NK-92 (cell line): ENCODE measurements around the gene FUT7.

Source experiments
- DNase-seq: peaks from one replicate; lab custom pipeline; 2025; ENCODE audit not compliant: unreplicated experiment; lab: John Stamatoyannopoulos, UW

Gene FUT7

DNA sequence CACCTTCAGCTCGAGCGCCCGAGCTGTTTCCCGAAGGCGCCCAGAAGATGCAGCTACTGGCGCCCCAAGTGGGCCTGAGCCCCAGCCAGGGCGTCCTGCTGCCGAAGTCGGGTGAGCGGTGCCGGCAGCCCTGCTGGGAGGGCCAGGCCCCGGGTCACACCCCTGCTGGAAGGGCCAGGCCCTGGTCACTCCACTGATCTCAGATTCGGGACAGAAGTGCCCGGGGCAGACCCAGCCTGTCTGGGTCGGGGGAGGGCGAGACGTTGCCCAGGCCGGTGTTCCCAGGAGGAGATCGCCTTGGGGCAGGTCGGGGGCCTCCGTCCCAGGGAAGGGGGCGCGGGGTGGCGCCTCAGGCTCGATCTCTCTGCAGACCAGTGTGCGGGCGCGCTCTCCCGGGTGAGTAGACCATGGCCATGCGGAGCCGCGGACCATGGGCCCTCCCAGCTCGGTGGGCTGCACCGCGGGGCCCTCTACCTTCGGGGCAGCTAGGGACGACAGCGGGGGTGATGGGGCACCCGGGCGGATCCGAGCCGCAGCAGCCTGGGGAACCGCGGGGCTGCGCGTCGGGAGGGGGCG is 46.8 kb downstream of the FUT7 start:
- no peak for DNase-seq

DNA sequence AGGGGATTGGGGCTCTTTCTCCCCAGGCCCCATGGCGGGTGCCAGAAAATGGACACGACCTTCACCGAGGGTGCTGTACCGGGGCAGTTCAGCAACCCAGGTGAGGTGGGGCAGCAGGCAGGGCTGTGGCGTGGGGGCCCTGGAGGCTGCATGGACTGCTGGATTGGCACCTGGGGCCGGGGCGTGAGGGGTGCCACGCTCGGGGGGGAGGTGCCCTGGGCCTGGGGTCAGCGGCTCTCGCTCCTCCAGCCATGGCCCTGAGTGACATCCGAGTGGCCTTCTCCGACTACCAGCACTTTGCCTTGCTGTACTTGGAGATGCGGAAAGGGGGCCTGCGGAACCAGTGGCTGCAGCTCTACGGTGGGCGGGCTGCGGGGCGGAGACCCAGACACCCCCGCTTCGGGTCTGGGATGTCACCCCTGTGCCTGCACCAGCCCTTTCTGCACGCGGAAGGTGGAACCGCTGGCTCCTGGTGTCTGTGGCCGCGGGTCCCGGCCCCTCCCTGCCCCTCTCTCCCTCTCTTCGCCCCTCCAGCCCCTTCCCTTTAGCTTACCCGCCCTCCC is 47.3 kb downstream of the FUT7 start:
- DNase-seq, result no peak

DNA sequence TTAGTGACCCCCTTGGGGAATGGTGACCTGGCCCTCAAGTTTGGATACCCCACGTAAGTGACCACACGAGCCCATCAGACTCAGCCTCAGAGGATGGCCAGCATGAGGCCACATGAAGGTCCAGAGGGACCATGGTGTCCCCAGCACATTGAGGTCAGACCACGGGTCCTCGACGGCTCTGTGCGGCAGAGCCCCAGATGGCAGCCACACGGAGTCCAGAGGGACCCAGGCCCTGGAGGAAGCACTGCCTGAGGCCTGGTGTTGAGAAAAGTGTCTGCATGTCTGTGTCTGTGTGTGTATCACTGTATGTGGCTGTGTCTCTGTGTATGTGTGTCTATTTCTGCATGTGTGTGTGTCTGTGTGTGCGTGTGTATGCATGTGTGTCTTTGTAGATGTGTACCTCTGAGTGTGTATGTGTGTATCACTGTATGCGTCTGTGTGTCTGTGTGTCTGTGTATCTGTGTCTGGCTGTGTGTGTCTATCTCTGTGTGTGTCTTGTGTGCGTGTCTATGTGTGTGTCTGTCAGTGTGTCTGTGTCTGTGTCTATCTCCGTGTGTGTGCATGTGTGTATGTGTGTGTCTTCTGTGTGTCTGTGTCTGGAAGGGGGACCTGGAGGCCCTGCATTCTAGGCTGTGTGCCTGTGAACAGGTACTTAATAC is 48.1 kb downstream of the FUT7 start:
- DNase-seq, result no peak

DNA sequence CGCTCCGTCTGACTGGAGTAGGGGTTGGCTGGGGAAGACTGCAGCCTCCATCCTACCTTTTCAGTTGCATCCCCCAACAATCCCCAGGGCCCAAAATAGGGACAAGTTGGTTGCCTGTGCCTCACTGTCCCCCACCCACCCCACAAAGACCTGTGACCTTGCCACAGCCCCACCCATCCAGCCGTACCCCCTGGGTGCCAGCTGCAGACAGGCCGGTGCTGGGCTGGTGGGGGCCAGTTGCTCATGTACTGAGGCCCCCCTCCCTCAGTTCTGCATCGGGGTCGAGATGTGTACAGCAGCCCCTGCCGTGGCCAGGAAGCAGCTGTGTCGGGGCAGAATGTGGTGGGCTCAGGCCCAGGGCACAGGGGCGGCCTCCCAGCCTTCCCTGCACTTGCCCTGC is 48.7 kb downstream of the FUT7 start:
- DNase-seq, result no peak

DNA sequence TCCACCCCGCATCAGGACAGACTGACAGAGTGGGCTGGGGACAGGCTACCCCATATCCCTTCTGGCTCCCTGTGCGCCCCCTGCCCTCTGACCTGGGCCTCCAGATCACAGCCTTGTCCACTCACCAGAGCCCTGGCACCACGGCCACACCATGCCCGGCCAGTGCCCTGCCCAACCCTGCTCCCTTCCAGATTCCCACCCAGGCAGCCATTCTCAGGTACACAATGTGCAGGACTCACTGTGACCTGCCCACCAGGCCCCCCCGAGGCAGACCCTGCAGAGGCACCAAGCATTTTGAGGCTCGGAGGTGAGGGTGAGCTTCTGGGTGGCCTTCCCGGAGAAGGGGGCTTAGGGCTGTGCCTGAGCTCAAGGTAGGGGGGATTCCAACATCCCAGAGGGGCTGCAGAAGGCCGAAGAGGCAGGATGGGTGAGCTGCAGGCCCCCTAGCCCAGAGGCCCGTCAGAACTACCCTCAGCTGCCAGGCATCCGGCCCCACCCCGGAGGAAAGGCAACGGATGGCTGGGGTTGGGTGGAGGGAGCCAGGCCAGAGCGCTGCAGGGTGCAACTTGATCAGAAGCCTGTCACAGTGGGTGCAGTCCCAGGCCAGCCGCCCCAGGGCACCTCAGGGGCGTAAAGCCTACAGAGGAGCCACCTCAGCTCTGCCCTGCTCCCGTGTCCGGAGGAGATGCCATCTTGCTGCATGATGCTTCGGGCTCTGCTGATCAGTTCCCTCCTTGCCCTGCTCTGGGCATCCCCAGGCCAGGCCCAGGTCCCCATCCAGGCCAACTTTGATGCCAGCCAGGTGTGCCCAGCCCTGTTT is 49.4 kb downstream of the FUT7 start, which contains the start of gene LCNL1:
Gene LCNL1 (plus strand): TSS at position 762 of the 820 bp plus-strand sequence. CDS start 594 bp downstream, outside the sequence.
- DNase-seq, result no peak

DNA sequence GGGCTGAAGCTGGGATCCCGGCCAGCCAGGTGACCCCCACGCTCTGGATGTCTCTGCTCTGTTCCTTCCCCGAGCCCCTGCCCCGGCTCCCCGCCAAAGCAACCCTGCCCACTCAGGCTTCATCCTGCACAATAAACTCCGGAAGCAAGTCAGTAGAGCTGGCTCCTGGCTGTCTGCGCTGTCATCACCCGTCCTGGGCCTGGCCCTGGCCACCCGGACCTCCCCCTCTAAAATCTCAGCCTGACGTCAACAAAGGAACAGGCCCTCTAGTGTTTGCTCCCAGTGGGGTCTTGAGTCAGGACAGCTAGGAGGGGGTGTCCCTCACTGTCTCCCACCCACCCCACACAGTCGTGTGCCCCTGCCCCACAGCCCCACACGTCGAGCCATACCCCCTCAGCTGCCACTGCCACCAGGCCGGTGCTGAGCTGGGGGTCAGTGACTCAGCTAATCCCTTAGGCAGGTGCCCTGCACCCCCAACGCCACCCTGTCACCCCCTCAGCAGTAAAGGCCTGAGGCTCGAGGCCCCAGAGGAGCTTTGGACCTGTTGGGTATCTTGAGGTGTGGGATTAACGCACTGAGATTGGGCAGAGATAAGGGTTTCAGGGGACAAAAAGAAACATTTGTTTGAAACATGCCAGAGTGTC is 50.2 kb downstream of the FUT7 start:
- DNase-seq, result no peak

DNA sequence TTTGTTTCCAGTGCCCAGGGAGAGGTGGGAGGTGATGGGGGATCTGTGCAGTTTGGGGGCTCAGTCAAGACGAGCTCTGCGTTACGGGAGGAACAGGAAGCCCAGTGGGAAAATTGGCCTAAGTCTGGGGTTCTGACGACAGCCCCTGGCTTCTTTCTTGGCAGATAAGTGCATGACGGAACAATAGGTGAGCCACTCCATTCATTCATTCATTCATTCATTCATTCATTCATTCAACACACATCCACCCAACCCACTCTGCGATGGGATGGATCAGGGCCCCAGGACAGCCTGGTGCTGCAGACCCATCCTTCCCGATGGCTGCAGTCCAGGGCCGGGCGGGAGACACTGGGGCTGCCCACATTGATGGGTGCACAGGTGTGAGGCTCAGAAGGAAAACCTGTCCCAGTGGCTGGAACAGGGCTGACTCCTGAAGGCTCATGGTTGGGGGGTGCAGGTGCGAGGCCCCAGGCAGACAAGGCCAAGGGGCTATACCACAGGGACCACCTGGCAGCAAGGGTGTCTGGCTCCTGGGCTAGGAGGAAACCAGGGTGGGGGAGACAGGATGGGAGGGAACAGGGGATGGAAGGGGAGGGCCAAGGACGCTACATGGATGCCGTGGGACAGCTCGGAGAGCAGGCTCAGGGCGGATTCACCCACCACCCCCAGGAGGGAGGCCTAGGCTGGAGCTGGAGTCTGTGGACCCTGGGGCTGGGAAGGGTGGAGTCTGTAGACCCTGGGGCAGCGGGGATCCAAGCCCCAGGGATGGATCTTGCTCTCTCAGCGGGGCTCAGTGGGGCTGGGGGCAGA is 51.0 kb downstream of the FUT7 start:
- no peak for DNase-seq
